Panc1 (cell line): ENCODE measurements around the gene IGFBP1.

Experiments
- SIN3A ChIP-seq: IDR thresholded peaks from 2 replicates; pipeline ENCODE4 v1.6.1; 2012; ENCODE audit warnings: low read depth, mild to moderate bottlenecking, low read length, moderate library complexity, borderline replicate concordance; ENCODE audit not compliant: insufficient read depth
- TF ChIP-seq, protein P1 (sequence below): fragments of 450-650 bp; IDR thresholded peaks from 2 replicates; pipeline ENCODE4 v1.5.1; 2017; ENCODE audit warnings: mild to moderate bottlenecking

DNA sequence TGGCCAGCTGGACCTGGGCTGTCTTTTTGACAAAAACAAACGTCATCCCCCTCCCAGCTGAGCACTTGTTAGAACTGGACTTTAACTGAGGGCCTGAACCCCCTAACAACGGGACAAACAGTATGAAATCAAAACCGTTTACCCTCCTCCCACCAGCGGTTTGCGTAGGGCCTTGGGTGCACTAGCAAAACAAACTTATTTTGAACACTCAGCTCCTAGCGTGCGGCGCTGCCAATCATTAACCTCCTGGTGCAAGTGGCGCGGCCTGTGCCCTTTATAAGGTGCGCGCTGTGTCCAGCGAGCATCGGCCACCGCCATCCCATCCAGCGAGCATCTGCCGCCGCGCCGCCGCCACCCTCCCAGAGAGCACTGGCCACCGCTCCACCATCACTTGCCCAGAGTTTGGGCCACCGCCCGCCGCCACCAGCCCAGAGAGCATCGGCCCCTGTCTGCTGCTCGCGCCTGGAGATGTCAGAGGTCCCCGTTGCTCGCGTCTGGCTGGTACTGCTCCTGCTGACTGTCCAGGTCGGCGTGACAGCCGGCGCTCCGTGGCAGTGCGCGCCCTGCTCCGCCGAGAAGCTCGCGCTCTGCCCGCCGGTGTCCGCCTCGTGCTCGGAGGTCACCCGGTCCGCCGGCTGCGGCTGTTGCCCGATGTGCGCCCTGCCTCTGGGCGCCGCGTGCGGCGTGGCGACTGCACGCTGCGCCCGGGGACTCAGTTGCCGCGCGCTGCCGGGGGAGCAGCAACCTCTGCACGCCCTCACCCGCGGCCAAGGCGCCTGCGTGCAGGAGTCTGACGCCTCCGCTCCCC lies at the start of gene IGFBP1:
- TF ChIP-seq, protein P1, sequence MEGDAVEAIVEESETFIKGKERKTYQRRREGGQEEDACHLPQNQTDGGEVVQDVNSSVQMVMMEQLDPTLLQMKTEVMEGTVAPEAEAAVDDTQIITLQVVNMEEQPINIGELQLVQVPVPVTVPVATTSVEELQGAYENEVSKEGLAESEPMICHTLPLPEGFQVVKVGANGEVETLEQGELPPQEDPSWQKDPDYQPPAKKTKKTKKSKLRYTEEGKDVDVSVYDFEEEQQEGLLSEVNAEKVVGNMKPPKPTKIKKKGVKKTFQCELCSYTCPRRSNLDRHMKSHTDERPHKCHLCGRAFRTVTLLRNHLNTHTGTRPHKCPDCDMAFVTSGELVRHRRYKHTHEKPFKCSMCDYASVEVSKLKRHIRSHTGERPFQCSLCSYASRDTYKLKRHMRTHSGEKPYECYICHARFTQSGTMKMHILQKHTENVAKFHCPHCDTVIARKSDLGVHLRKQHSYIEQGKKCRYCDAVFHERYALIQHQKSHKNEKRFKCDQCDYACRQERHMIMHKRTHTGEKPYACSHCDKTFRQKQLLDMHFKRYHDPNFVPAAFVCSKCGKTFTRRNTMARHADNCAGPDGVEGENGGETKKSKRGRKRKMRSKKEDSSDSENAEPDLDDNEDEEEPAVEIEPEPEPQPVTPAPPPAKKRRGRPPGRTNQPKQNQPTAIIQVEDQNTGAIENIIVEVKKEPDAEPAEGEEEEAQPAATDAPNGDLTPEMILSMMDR = no peak
- TF ChIP-seq SIN3A = no peak
